GM12874 (cell line): Measurements from ENCODE around the gene MBD4.

Experiments used
- CTCF ChIP-seq: IDR thresholded peaks from 2 replicates; pipeline ENCODE4 v1.5.1; 2011; ENCODE audit warnings: low read depth, mild to moderate bottlenecking, control low read depth, low read length, moderate library complexity; ENCODE audit not compliant: insufficient read depth

The MBD4 gene

GRCh38 chr3:129469026-129469425 lies 29.3 kb upstream of the MBD4 start:
- TF ChIP-seq CTCF: no peak

- TF ChIP-seq CTCF: no peak
Observed at GRCh38 chr3:129467932-129468331, 28.2 kb upstream of the MBD4 start.

- no peak for TF ChIP-seq CTCF
Observed at GRCh38 chr3:129463716-129464115, 24.0 kb upstream of the MBD4 start.

- no peak for TF ChIP-seq CTCF
Observed at GRCh38 chr3:129463094-129463493, 23.3 kb upstream of the MBD4 start.

- TF ChIP-seq CTCF: no peak
Observed at GRCh38 chr3:129462361-129462968, 22.7 kb upstream of the MBD4 start.

GRCh38 chr3:129461461-129462146 lies 21.9 kb upstream of the MBD4 start:
- no peak for TF ChIP-seq CTCF

- no peak for TF ChIP-seq CTCF
Observed at GRCh38 chr3:129461022-129461421, 21.3 kb upstream of the MBD4 start.
